Heart left ventricle (tissue), 16 donors: Measurements from ENCODE around the gene FGFRL1. TPM values are rescaled to one million over a fixed set of nuclear protein-coding genes. Genes with fewer than 3 reads are reported as not detected.
A peak's percentile ranks its signal among the peaks of the same experiment; 100 is the strongest.

Source experiments
- ATAC-seq, 4 donors: fragments of 200-7000 bp; cut with Tn5 transposase; one replicate each; pipeline ENCODE4 v1.9.1; 2020 to 2022; ENCODE audit warnings: moderate library complexity in 4 of 4, mild to moderate bottlenecking in 3 of 4, moderate number of reproducible peaks in 1 of 4
- DNase-seq, 5 donors: peaks; one replicate each; pipeline ENCODE4 v3.0.0-alpha.2; 2020
- H3K27ac ChIP-seq, 12 donors: fragments of 200-600 bp; sonication (generic) in 4 of 12; one replicate each; pipeline versions ENCODE4 v1.5.0 to v1.8.0; 2016 to 2022; ENCODE audit warnings: mild to moderate bottlenecking in 2 of 12
- H3K27me3 ChIP-seq, 9 donors: fragments of 200-600 bp; sonication (generic) in 2 of 9; one replicate each; pipeline versions ENCODE4 v1.5.1 to v1.8.0; 2016 to 2022; ENCODE audit warnings: mild to moderate bottlenecking in 3 of 9
- H3K36me3 ChIP-seq, 9 donors: fragments of 200-600 bp; sonication (generic) in 2 of 9; one replicate each; pipeline versions ENCODE4 v1.5.0 to v1.8.0; 2018 to 2022; ENCODE audit warnings: mild to moderate bottlenecking in 2 of 9
- H3K4me1 ChIP-seq, 12 donors: fragments of 200-600 bp; sonication (generic) in 4 of 12; one replicate each; pipeline versions ENCODE4 v1.5.0 to v1.8.0; 2016 to 2022; ENCODE audit warnings: mild to moderate bottlenecking in 3 of 12
- H3K4me3 ChIP-seq, 12 donors: fragments of 200-600 bp; sonication (generic) in 4 of 12; one replicate each; pipeline versions ENCODE4 v1.5.0 to v1.8.0; 2017 to 2022; ENCODE audit warnings: mild to moderate bottlenecking in 9 of 12, moderate library complexity in 4 of 12
- H3K9me3 ChIP-seq, 12 donors: fragments of 200-600 bp; sonication (generic) in 4 of 12; one replicate each; pipeline versions ENCODE4 v1.5.0 to v1.8.0; 2016 to 2022; ENCODE audit warnings: mild to moderate bottlenecking in 1 of 12
- POLR2A ChIP-seq, 2 donors: fragments of 450-650 bp; IDR thresholded peaks; one replicate each; pipeline ENCODE4 v1.6.1; 2017; ENCODE audit warnings: antibody characterized with exemption in 2 of 2, mild to moderate bottlenecking in 2 of 2, moderate library complexity in 2 of 2
- WGBS, 4 donors: extraction: QIAGEN DNeasy Blood & Tissue Kit in 2 of 4; methylation state at CpG; one replicate each; pipeline versions ENCODE4 v1.1.5 to v1.1.7; 2013 to 2018; 5-methylcytosine and 5-hydroxymethylcytosine counted together
- intact Hi-C, 10 donors: fragments of 100-400 bp; cut with DNase I; formaldehyde crosslinking; loops; one replicate each; pipeline versions ENCODE4 v1.11.1 to v1.14.2; 2022
- polyA plus RNA-seq, 2 donors: library from polyadenylated mRNA; stranded (reverse); fragments of 200-250 nt; gene quantifications; one replicate each; pipeline ENCODE4 v1.2.3, GENCODE V29; 2013
- total RNA-seq, 9 donors: library from RNA; depleted of rRNA in 2 of 9; stranded (reverse); fragments of >200 nt in 2 of 9; fragmentation: NEBNext Ultra II Directional in 3 of 9; extraction: Animal tissue kit (Norgen Biotek cat#: 25700) in 3 of 9; gene quantifications; one replicate each; pipeline versions ENCODE4 v1.1.0 to v1.2.4, GENCODE V29; 2016 to 2023
- TF ChIP-seq, protein P1 (sequence below), 12 donors: fragments of 200-600 bp; sonication (generic) in 4 of 12; IDR thresholded peaks; one replicate each; pipeline versions ENCODE4 v1.5.0 to v1.8.0; 2018 to 2022; ENCODE audit warnings: antibody characterized with exemption in 12 of 12, mild to moderate bottlenecking in 5 of 12
- donor health status: ischemic (EF 13 %, LVEDD 7.1; RV severe dilation, severe dysfunction).
- donor health status: healthy with polysubstance abuse.
- donor health status: DM: no; HTN: yes; CAD: no.
- donor health status: DM: no; HTN: no; CAD: no.
- donor health status: ischemic (EF 25% LVEDD 6.9; RV normal size, moderate dysfunction).
- donor health status: ischemic (EF 25% LVEDD 5.7; RV mildly dilated, moderate dysfunction).
- donor health status: healthy.
- donor health status: DM: yes; HTN: yes; CAD: no.
- donor health status: ischemic (EF 35%, LVEDD 5.7; RV mildly dilated, moderate dysfunction).
- donor health status: nonischemic (EF 11% LVEDD 7.7; RV severe dilation, severe dysfunction).
- donor health status: DM: yes; HTN: yes; CAD: no.
- donor health status: PGD.
- donor health status: ischemic (EF 29% LVEDD 5.4; RV normal size, mild dysfunction).
- donor health status: nonischemic (EF 23%, LVEDD 6.1; RV moderate dilation, normal function).

The FGFRL1 gene
- total and polyA plus RNA-seq, 11 donors = 23.6 to 90.7 (median 30.6) TPM

GRCh38 chr4:964346-965025 lies 46.9 kb upstream of the FGFRL1 start:
- H3K36me3 ChIP-seq = peaks cover 0 to 67% (median 10%) of the 10 kb centered on the region in 9 donors
- no peak for ATAC-seq
- WGBS, 4 donors = 84 to 94% (median 93%) methylated on average over 4 to 23 of the region's 23 CpGs

GRCh38 chr4:965048-965765 lies 46.2 kb upstream of the FGFRL1 start:
- intact Hi-C loops = no loop called here
- Histone ChIP-seq H3K9me3 (no peaks in the 10 kb centered on the region), H3K27me3 (peaks cover 0 to 13% (median 0%) of the 10 kb centered on the region in 9 donors), H3K36me3 (peaks cover 0 to 62% (median 10%) of the 10 kb centered on the region in 9 donors), H3K27ac (no peak overlapping the region), H3K4me3 (no peak overlapping the region), H3K4me1 (peaks cover 0 to 12% (median 0%) of the 10 kb centered on the region in 12 donors)
- DNase-seq (peak in 2 of 5 donors; percentile 18 to 57), ATAC-seq (no peak)
- 90 to 95% (median 94%) methylated on average over 23 to 26 of the region's 26 CpGs for WGBS, 4 donors
- no peak for TF ChIP-seq POLR2A (IDR thresholded peaks at IDR 0.05)
- TF ChIP-seq, protein P1, sequence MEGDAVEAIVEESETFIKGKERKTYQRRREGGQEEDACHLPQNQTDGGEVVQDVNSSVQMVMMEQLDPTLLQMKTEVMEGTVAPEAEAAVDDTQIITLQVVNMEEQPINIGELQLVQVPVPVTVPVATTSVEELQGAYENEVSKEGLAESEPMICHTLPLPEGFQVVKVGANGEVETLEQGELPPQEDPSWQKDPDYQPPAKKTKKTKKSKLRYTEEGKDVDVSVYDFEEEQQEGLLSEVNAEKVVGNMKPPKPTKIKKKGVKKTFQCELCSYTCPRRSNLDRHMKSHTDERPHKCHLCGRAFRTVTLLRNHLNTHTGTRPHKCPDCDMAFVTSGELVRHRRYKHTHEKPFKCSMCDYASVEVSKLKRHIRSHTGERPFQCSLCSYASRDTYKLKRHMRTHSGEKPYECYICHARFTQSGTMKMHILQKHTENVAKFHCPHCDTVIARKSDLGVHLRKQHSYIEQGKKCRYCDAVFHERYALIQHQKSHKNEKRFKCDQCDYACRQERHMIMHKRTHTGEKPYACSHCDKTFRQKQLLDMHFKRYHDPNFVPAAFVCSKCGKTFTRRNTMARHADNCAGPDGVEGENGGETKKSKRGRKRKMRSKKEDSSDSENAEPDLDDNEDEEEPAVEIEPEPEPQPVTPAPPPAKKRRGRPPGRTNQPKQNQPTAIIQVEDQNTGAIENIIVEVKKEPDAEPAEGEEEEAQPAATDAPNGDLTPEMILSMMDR (IDR thresholded peaks at IDR 0.05) = no peak

More at GRCh38 chr4:964346-965025, 46.9 kb upstream of the FGFRL1 start:
- H3K9me3 ChIP-seq = no peaks in the 10 kb centered on the region
- no peak overlapping the region for H3K27ac ChIP-seq
- peaks cover 0 to 13% (median 0%) of the 10 kb centered on the region in 9 donors for H3K27me3 ChIP-seq
- TF ChIP-seq, protein P1 (IDR thresholded peaks at IDR 0.05) = no peak
- TF ChIP-seq POLR2A (IDR thresholded peaks at IDR 0.05) = no peak
- no peak overlapping the region for H3K4me3 ChIP-seq
- intact Hi-C loops = no loop called here
- DNase-seq = peak in 2 of 5 donors; percentile 24 to 53
- H3K4me1 ChIP-seq = peaks cover 0 to 12% (median 0%) of the 10 kb centered on the region in 12 donors

- Histone ChIP-seq H3K36me3 (peaks cover 0 to 59% (median 10%) of the 10 kb centered on the region in 9 donors), H3K9me3 (no peaks in the 10 kb centered on the region), H3K27ac (no peak overlapping the region), H3K27me3 (peaks cover 0 to 13% (median 0%) of the 10 kb centered on the region in 9 donors), H3K4me3 (no peak overlapping the region), H3K4me1 (peaks cover 0 to 12% (median 0%) of the 10 kb centered on the region in 12 donors)
- peak in 3 of 5 donors; percentile 22 to 54 (median 28) for DNase-seq
- 90 to 95% (median 94%) methylated on average over 21 of the region's 21 CpGs for WGBS, 4 donors
- ATAC-seq = no peak
- intact Hi-C loops = no loop called here
- TF ChIP-seq POLR2A (IDR thresholded peaks at IDR 0.05) = no peak
- TF ChIP-seq, protein P1 (IDR thresholded peaks at IDR 0.05) = no peak
These were observed 45.7 kb upstream of the FGFRL1 start for GRCh38 chr4:965766-966134.
